Naive thymus-derived CD4-positive, alpha-beta T cell (primary cell): ENCODE results near the gene SMARCD2. TPM values are rescaled to one million over a fixed set of nuclear protein-coding genes. Genes with fewer than 3 reads are reported as not detected.
"Not testable (repeated sequence)": the region's sequence is repeated elsewhere in the genome, so short reads cannot be mapped to it uniquely, and the experiment has no call there.

Source experiments
- ATAC-seq: fragments of 150-1000 bp; cut with Tn5 transposase; 2 replicates; pipeline ENCODE4 v1.10.0; 2021; ENCODE audit warnings: mild to moderate bottlenecking, moderate library complexity
- CTCF ChIA-PET: fragments of 350-600 bp; sonication (Branson Sonifier 250); formaldehyde crosslinking; loops from one replicate; lab custom pipeline; 2021; ENCODE audit warnings: antibody characterized with exemption; lab: Charles Lee
- POLR2A ChIA-PET: fragments of 350-600 bp; sonication (Branson Sonifier 250); formaldehyde crosslinking; loops from one replicate; lab custom pipeline; 2021; ENCODE audit warnings: antibody characterized with exemption, inconsistent platforms; lab: Charles Lee
- DNase-seq, 9 donors: peaks; one replicate each; pipeline versions ENCODE4 v3.0.0 to v3.0.0-alpha.2; 2020 to 2022; ENCODE audit warnings: mixed read lengths in 1 of 9
- H3K27ac ChIP-seq: one replicate; pipeline ENCODE4 v1.7.0; 2013; ENCODE audit warnings: mild to moderate bottlenecking, low read depth, low read length, moderate library complexity
- H3K27me3 ChIP-seq, 2 donors: one replicate each; pipeline ENCODE4 v1.7.0; 2013; ENCODE audit warnings: low read length in 2 of 2, mild to moderate bottlenecking in 2 of 2, moderate library complexity in 2 of 2; ENCODE audit not compliant: control insufficient read depth in 2 of 2, insufficient read depth in 2 of 2
- H3K36me3 ChIP-seq, 3 experiments: 1 replicate in 2 of 3; 2 replicates in 1 of 3; pipeline ENCODE4 v1.7.0; 2013; ENCODE audit warnings: low read length in 3 of 3, mild to moderate bottlenecking in 3 of 3, moderate library complexity in 1 of 3; ENCODE audit not compliant: insufficient read depth in 3 of 3, control insufficient read depth in 2 of 3
- H3K4me1 ChIP-seq, 2 donors: one replicate each; pipeline ENCODE4 v1.7.0; 2013; ENCODE audit warnings: low read length in 2 of 2, mild to moderate bottlenecking in 2 of 2, moderate library complexity in 1 of 2; ENCODE audit not compliant: control insufficient read depth in 2 of 2, insufficient read depth in 2 of 2
- H3K4me3 ChIP-seq: 2 replicates; pipeline ENCODE4 v1.7.0; 2013; ENCODE audit warnings: mild to moderate bottlenecking, low read length
- H3K9me3 ChIP-seq, 3 experiments: 1 replicate in 2 of 3; 2 replicates in 1 of 3; pipeline ENCODE4 v1.7.0; 2013; ENCODE audit warnings: low read length in 3 of 3; ENCODE audit not compliant: control insufficient read depth in 2 of 3
- H3K27ac Mint-ChIP-seq, 9 donors: one replicate each; pipeline ENCODE4 v1.8.0; 2020 to 2022; ENCODE audit warnings: mixed read lengths in 9 of 9, mild to moderate bottlenecking in 8 of 9, moderate library complexity in 5 of 9, inconsistent platforms in 2 of 9
- H3K27me3 Mint-ChIP-seq, 5 donors: one replicate each; pipeline ENCODE4 v1.8.0; 2021 to 2022; ENCODE audit warnings: mixed read lengths in 5 of 5, mild to moderate bottlenecking in 1 of 5
- H3K36me3 Mint-ChIP-seq, 5 donors: one replicate each; pipeline ENCODE4 v1.8.0; 2020 to 2022; ENCODE audit warnings: mixed read lengths in 5 of 5, mild to moderate bottlenecking in 3 of 5, inconsistent platforms in 1 of 5
- H3K4me1 Mint-ChIP-seq, 7 donors: one replicate each; pipeline ENCODE4 v1.8.0; 2020 to 2022; ENCODE audit warnings: mixed read lengths in 7 of 7, mild to moderate bottlenecking in 3 of 7, inconsistent platforms in 1 of 7
- H3K4me3 Mint-ChIP-seq, 10 donors: one replicate each; pipeline ENCODE4 v1.8.0; 2020 to 2022; ENCODE audit warnings: mild to moderate bottlenecking in 10 of 10, mixed read lengths in 10 of 10, moderate library complexity in 6 of 10, inconsistent platforms in 2 of 10
- H3K9me3 Mint-ChIP-seq, 11 donors: one replicate each; pipeline ENCODE4 v1.8.0; 2020 to 2022; ENCODE audit warnings: mixed read lengths in 11 of 11, mild to moderate bottlenecking in 4 of 11, inconsistent platforms in 1 of 11, moderate library complexity in 1 of 11
- intact Hi-C, 2 donors: fragments of 100-400 bp; cut with micrococcal nuclease; formaldehyde crosslinking; loops; one replicate each; pipeline ENCODE4 v1.15.1; 2023
- polyA plus RNA-seq, 2 donors: library from polyadenylated mRNA; unstranded; fragments of 300-500 nt; fragmentation: Illumina TruSeq; gene quantifications; one replicate each; pipeline ENCODE4 v1.2.3, GENCODE V29; 2021
- total RNA-seq, 6 experiments: library from RNA in 5 of 6; stranded (reverse) in 5 of 6; gene quantifications; 1 replicate in 5 of 6; 2 replicates in 1 of 6; pipeline ENCODE4 v1.2.3 and lab custom pipeline; 2021 to 2026

The SMARCD2 gene
- total and polyA plus RNA-seq, 7 experiments from 2014 or later, result 61.5 to 148 (median 109) TPM

- H3K4me1 Mint-ChIP-seq, DNase-seq, H3K27ac Mint-ChIP-seq, H3K36me3 Mint-ChIP-seq, H3K9me3 Mint-ChIP-seq, H3K27me3 ChIP-seq, POLR2A ChIA-PET, intact Hi-C loops, H3K4me3 Mint-ChIP-seq, H3K27ac ChIP-seq, H3K4me1 ChIP-seq, ATAC-seq, H3K27me3 Mint-ChIP-seq, H3K9me3 ChIP-seq, H3K4me3 ChIP-seq, H3K36me3 ChIP-seq: not testable (repeated sequence)
- CTCF ChIA-PET, result interaction anchor here (0.7 to 1.1 kb wide), 3 partner anchors 14 to 681 kb away, joined by 3 to 4 read pairs (median 3); no protein-coding TSS in a partner anchor
Measured at GRCh38 chr17:63881337-63881736, 38.9 kb upstream of the SMARCD2 start.

- peaks cover 0 to 3% (median 0%) of the 10 kb centered on the region in 5 donors for H3K27me3 Mint-ChIP-seq
- no peak overlapping the region for H3K4me3 Mint-ChIP-seq
- ATAC-seq, result no peak
- no peak for DNase-seq
- peaks cover 0 to 2% (median 0%) of the 10 kb centered on the region in 7 donors for H3K4me1 Mint-ChIP-seq
- Histone ChIP-seq H3K36me3 (no peaks in the 10 kb centered on the region), H3K4me3 (no peak overlapping the region), H3K27me3 (no peaks in the 10 kb centered on the region), H3K27ac (no peak overlapping the region), H3K9me3 (no peaks in the 10 kb centered on the region), H3K4me1 (no peaks in the 10 kb centered on the region)
- no peak overlapping the region for H3K27ac Mint-ChIP-seq
- ChIA-PET POLR2A (no interaction called here), CTCF (interaction anchor here (0.9 to 1.1 kb wide), 2 partner anchors 13 to 15 kb away, joined by 3 to 4 read pairs; no protein-coding TSS in a partner anchor)
- no peaks in the 10 kb centered on the region for H3K9me3 Mint-ChIP-seq
- H3K36me3 Mint-ChIP-seq, result no peaks in the 10 kb centered on the region
- intact Hi-C loops, result no loop called here
Measured at GRCh38 chr17:63880706-63881105, 38.2 kb upstream of the SMARCD2 start.

DNA sequence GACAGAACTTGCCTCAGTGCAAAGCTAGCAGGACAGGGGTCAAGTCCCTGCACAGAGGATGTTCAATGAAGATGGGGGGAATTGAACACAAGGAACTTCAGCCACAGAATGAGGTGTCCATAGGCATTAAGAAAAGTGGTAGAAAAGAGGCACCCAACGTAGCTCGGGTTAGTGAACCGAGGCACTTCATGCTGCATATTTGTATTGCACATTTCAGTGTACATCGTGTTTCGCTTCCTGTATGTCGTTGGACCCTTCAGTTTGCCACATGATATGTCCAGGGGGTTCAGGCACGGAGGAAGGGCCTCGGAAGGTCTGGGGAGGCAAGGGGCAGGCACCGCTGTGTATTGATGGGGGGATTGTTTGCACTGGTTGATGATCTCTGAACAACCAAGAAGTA, 35.9 kb upstream of the SMARCD2 start:
- H3K4me1 Mint-ChIP-seq, H3K4me3 ChIP-seq, H3K4me1 ChIP-seq, intact Hi-C loops, H3K9me3 Mint-ChIP-seq, H3K4me3 Mint-ChIP-seq, ATAC-seq, H3K27me3 Mint-ChIP-seq, POLR2A ChIA-PET, H3K9me3 ChIP-seq, H3K36me3 Mint-ChIP-seq, H3K27ac Mint-ChIP-seq, DNase-seq, H3K27me3 ChIP-seq, H3K27ac ChIP-seq, H3K36me3 ChIP-seq: not testable (repeated sequence)
- CTCF ChIA-PET, result interaction anchor here (0.6 kb wide), 1 partner anchor 292 kb away, joined by 3 read pairs; no protein-coding TSS in a partner anchor

- H3K4me1 ChIP-seq, H3K9me3 Mint-ChIP-seq, intact Hi-C loops, H3K4me1 Mint-ChIP-seq, H3K9me3 ChIP-seq, H3K27ac ChIP-seq, ATAC-seq, H3K4me3 Mint-ChIP-seq, POLR2A ChIA-PET, H3K27me3 ChIP-seq, H3K4me3 ChIP-seq, H3K36me3 Mint-ChIP-seq, H3K36me3 ChIP-seq, H3K27me3 Mint-ChIP-seq, H3K27ac Mint-ChIP-seq, DNase-seq: not testable (repeated sequence)
- CTCF ChIA-PET, result interaction anchor here (0.6 kb wide), 1 partner anchor 17 kb away, joined by 3 read pairs; no protein-coding TSS in a partner anchor
Measured at GRCh38 chr17:63874693-63875092, 32.2 kb upstream of the SMARCD2 start.

DNA sequence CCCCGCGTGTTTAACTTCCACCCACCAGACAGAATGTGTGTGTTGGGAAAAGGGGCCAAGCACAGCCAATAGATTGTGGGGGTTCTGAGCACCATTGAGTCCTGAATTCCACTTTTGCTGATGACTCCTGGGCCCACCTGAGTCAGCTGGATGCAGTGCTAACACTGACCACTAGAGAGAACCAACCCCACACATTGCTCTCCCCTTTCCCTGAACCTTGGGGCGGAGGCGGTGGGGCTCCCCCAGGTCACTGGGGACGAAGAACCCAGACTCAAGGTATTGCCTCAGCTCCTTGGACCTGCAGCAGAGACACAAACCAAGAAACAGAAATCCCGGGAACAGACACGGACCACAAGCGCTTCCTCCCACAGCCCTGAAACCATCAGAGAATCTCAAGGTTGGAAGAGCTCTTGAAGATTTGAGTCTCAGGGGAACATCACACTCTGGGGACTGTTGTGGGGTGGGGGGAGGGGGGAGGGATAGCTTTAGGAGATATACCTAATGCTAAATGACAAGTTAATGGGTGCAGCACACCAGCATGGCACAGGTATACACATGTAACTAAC, 31.7 kb upstream of the SMARCD2 start:
- POLR2A ChIA-PET, H3K9me3 Mint-ChIP-seq: not testable (repeated sequence)
- CTCF ChIA-PET, result interaction anchor here (0.6 kb wide), 1 partner anchor 16 kb away, joined by 3 read pairs; no protein-coding TSS in a partner anchor

GRCh38 chr17:63873577-63873976, 31.1 kb upstream of the SMARCD2 start, which contains the start of gene CSH2:
TSS of gene CSH2 (minus strand) at chr17:63873677. CDS start at chr17:63873614, 63 bp downstream.
- DNase-seq, H3K4me1 ChIP-seq, H3K9me3 Mint-ChIP-seq, H3K4me3 ChIP-seq, H3K9me3 ChIP-seq, POLR2A ChIA-PET, H3K27ac Mint-ChIP-seq, H3K27ac ChIP-seq, H3K36me3 ChIP-seq, ATAC-seq, intact Hi-C loops, H3K36me3 Mint-ChIP-seq, H3K27me3 ChIP-seq, H3K4me1 Mint-ChIP-seq, H3K4me3 Mint-ChIP-seq, CTCF ChIA-PET: not testable (repeated sequence)
- peaks cover 0 to 14% (median 0%) of the 10 kb centered on the region in 5 donors for H3K27me3 Mint-ChIP-seq

More for the DNA sequence above, 31.7 kb upstream of the SMARCD2 start:
- H3K27me3 ChIP-seq, H3K27ac Mint-ChIP-seq, H3K9me3 ChIP-seq, H3K4me3 ChIP-seq, H3K36me3 Mint-ChIP-seq, H3K4me1 ChIP-seq, H3K4me1 Mint-ChIP-seq, H3K27ac ChIP-seq, DNase-seq, intact Hi-C loops, H3K36me3 ChIP-seq, H3K4me3 Mint-ChIP-seq, ATAC-seq: not testable (repeated sequence)
- peaks cover 0 to 14% (median 0%) of the 10 kb centered on the region in 5 donors for H3K27me3 Mint-ChIP-seq
